CD4-positive, alpha-beta T cell treated with Interleukin-6 for 4 hours (primary cell): ENCODE results near the gene SSTR5.

Experiments
- DNase-seq: peaks from one replicate; pipeline ENCODE4 v3.0.0-alpha.2; 2020; ENCODE audit warnings: mixed read lengths

Gene SSTR5

DNA sequence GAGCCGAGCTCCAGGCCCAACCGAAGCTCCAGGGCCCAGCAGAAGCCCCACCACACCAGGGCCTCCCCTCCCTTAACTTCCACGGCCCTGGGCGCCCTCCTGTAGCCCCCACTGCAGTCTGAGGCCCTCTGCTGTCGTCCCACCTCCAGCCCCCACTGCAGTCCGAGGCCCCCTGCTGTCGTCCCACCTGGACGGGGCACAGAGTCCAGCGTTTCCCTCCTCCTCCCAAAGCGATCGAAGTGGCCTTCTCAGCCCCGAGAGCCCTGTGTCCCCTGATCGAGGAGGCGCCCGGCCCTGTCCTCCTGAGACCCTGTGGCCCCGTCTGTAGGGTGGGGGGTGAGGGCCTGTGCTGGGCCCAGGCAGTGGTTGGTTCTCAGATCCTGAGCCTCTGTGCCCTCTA, 54.6 kb downstream of the SSTR5 start:
- no peak for DNase-seq

DNA sequence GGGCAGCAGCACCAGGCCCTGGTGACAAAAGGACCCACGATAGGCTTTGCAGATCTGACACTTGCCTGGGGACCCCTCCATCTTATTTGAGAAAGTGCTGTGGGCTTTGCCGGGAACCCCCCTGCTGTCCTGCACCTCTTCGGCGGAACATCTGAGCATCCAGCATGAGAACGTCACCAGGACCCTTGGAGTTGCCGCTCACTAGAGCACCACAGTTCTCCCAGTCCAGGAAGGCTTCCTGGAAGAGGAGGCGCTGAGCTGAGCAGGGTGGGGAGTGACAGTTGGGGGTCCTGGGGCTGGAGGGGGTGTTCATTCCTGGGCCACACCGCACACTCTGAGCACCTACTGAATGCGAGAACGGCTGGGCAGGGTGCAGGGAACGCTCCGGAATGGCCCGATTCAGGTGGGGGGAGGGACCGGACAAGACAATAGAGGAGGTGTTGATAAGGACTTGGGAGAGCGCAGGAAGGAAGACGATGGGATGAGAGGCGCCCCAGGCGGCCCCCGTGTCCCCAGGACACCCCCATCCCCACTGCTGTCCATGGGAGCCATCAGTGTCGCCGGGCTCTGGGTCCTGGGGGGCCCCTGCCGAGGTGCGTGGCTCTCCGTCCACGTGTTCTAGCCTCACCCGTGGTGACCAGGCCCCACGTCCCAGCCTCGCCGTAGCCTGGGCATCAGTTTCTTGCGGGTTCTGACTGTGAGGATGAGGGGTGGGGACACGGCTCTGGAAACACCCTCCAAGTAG, 55.6 kb downstream of the SSTR5 start:
- DNase-seq: no peak

DNA sequence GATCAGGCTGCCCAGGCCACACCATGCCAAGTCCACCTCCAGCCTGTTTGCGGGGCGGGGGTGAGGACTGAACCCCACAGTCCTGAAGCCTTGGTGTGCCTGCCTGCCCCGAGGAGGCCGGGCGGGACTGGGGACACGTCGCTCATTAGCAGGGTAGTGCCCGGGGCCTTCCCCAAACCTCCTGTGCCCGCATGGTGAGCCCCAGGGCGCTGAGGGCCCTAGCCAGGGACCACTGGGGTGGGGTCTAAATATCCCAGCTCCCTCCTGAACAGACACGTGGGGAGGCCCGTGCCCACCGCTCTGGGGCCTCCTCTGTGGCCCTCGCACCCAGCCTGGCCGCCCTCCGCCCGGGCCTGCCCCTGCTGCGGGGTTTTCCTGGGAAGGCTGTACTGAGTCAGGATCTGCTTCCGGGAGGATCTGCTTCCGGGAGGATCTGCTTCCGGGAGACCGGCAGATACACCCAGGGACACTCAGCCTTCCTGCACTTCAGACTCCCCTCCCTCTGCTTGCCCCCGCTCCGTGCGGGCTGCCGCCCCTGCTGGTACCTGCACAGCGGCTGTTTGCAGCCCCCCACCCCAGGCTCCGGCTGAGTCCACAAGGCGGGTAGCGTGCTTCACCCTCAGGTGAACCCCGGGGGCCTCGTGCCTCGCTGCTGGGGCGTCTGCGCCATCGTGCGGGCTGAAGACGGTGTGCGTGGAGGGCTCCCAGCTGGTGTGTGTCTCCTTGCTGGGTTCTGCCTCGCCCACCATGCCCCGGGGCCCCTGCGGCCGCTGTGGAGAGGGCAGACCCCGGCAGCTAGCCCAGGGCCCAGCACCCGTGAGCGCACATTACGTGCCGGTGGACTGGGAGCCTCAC, 56.8 kb downstream of the SSTR5 start:
- DNase-seq: no peak

DNA sequence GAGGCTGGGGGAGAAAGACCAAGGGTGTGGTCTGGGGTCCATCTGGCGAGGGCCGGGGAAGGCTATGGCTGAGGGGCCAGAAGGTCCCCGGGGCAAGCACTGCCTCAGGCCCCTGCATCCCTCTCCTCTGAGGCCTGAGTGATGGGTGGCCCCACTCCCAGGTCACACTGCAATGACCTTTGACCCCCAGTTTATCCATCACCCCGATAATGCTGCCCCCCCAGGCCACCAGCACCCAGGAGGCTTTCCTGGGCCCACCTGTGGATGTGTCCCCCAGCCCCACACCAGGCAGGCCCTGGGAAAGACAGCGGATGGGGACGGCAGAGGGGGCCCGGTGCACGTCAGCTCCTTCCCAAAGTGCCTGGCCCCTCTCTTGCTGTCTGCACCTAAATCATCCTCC, 57.8 kb downstream of the SSTR5 start:
- no peak for DNase-seq
